Stimulated activated CD8-positive, alpha-beta memory T cell treated with anti-CD3 and anti-CD28 coated beads, Interleukin-15, amount 100 ng/mL, for 4 hours (primary cell): ENCODE results near the gene HIBCH.
"Not testable (repeated sequence)": the region's sequence is repeated elsewhere in the genome, so short reads cannot be mapped to it uniquely, and the experiment has no call there.

Source experiments
- DNase-seq, 2 donors: peaks; one replicate each; pipeline ENCODE4 v3.0.0-alpha.2; 2020; ENCODE audit warnings: low read depth in 2 of 2

Gene HIBCH

GRCh38 chr2:190342611-190343010, 23.0 kb upstream of the HIBCH start:
- DNase-seq: no peak

DNA sequence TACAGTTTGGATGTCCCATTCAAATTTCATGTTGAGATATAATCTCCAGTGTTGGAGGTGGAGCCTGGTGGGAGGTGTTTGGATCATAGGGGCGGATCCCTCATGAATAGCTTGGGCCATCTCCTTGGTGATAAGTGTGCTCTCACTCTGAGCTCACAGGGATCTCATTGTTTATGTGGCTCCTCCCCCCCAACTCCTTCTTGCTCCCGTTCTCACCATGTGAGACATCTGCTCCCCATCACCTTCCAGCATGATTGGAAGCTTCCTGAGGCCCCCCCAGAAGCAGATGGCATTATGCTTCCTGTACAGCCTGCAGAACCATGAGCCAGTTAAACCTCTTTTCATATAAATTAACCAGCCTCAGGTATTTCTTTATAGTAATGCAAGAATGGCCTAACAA, 20.7 kb upstream of the HIBCH start:
- DNase-seq: no peak

GRCh38 chr2:190339394-190339793, 19.8 kb upstream of the HIBCH start:
- no peak for DNase-seq

DNA sequence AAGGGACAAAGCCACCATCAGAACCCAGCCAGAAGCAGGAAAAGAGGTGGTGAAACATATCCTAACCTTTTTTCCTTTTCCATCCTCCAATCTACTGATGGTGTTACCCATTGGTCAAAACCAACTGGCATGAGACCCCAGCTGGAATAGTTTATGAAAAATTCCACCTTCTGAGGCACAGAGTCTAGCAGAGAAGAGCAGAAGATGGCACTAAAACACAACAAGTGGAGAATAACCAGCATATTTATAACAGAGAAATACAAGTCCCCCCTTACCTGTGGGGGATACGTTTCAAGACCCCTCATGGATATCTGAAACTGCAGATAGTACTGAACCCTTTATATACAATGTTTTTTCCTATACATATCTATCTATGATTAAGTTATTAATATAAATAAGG, 18.8 kb upstream of the HIBCH start:
- no peak for DNase-seq

- DNase-seq: no peak
These were observed 16.8 kb upstream of the HIBCH start for GRCh38 chr2:190336420-190336819.

GRCh38 chr2:190335584-190335983, 16.0 kb upstream of the HIBCH start:
- DNase-seq: not testable (repeated sequence)

- no peak for DNase-seq
These were observed 15.6 kb upstream of the HIBCH start for GRCh38 chr2:190335225-190335559.

DNA sequence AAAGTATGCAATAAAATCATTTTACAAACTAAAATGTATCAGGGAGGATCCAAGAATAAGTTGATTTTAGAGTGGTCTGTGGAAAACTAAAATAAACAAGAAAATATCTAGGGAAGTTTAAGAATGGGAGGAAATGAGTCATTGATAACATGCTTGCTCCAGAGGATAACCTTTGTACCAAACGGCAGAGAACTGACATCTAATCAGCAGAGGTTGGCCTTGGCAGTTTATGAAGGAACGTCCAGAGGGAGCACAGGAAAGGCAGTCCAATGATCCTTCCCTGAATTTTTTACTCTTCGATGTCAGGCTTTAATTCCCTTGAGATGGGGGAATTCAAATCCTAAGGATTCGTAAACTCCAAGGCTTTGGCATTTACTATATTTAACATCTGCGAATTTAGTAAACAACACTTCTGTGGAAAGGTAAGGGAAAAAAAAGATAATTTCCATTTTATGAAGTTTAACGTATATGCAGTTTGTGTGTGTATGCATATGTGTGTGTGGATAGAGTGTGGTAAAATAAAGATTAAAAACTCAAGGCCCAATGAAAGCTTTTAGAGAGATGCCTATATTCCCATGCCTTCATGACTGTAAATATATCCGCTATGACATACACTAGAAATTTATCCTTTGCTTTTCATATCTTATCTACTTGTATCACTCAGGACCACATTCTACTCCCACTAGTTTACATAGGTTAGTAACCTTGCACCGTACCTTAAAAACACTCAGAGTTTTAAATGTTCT, 15.0 kb upstream of the HIBCH start:
- no peak for DNase-seq

DNA sequence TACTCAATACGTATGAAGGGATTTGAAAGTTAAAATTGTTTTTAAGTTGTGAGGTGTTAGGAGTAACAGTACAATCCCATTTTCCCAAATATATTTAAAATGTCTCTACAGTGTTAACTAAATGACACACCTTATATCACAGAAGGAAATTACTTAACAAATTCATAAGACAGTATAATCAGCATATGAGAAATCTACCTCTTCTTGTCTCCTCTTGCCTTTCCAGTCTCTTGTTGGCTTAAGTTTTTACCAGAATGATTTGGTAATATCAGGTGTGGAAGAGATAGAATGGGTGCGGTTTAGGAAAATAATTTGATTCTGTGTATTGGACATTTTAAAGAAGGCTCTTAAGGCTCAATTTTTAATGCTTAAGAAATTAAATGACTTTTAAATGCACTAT, 14.3 kb upstream of the HIBCH start:
- DNase-seq: no peak

GRCh38 chr2:190333395-190333794, 13.8 kb upstream of the HIBCH start:
- DNase-seq: no peak

DNA sequence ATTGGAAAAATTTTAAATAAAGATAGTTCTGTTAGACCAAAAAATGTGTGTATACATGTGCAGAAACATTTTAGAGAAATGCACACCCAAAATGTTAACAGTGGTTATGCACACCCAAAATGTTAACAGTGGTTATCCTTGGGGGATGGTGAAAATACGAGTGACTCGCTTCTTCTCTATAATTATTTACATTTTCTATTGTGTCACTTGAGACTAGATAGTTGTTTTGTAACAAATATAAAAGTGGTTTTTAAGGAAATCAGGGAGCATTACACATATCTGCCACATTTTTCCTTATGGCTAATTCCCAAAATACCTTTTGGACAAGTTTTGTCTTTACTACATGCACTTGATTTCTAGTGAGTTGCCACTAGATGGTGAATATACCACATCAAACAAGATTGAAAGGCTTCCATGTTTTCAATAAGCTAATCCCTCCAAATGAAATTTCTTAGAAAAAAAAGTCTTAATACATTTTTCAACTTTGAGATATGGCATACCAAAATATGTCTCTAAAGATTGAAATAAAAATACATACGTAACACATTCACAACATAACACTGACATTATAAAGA, 9.0 kb upstream of the HIBCH start:
- no peak for DNase-seq

GRCh38 chr2:190327867-190328572, 8.4 kb upstream of the HIBCH start:
- no peak for DNase-seq

GRCh38 chr2:190325588-190325987, 6.0 kb upstream of the HIBCH start:
- DNase-seq: no peak

GRCh38 chr2:190323406-190323805, 3.8 kb upstream of the HIBCH start:
- no peak for DNase-seq

GRCh38 chr2:190320696-190321095, 1.1 kb upstream of the HIBCH start:
- DNase-seq: no peak

- DNase-seq: no peak
These were observed 583 bp downstream of the HIBCH start for GRCh38 chr2:190318931-190319554.

- DNase-seq: no peak
These were observed 1.1 kb downstream of the HIBCH start for GRCh38 chr2:190318514-190318913.

GRCh38 chr2:190315273-190315672, 4.4 kb downstream of the HIBCH start:
- no peak for DNase-seq

- no peak for DNase-seq
These were observed 5.7 kb downstream of the HIBCH start for GRCh38 chr2:190313880-190314279.

- not testable (repeated sequence) for DNase-seq
These were observed 7.0 kb downstream of the HIBCH start for GRCh38 chr2:190312635-190313025.

DNA sequence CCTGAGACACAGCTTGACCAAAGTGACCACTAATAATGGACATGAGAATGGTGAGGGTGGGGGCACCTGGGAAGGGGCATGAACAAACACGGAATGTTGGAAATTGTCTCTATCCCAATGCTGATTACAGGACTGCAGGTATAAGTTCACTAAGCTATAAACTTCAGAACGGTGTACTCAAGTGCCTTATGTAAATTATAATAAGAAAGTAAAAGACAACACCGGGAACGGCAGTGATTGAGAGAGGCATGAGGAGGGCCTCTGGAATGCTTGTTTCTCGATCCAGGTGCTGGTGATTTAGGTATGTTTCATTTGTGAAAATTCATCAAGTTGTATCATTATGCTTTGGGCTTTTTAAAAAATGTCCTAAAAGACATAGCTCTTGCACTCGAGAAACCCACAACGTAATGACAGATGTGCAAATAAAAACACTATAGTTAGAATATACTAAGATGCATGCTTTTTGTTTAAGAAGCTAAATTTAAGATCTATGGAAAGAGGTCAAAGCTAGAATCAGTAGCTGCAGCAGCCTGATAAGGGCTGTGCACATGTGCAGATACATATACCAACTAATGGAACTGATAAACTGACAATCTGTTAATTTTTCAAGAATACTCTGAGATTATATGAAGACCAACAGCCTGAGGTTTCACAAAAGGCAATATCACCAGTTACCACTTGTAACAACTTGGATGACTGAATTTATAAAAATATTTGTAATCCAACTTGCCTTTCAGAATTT, 7.6 kb downstream of the HIBCH start:
- DNase-seq: no peak

DNA sequence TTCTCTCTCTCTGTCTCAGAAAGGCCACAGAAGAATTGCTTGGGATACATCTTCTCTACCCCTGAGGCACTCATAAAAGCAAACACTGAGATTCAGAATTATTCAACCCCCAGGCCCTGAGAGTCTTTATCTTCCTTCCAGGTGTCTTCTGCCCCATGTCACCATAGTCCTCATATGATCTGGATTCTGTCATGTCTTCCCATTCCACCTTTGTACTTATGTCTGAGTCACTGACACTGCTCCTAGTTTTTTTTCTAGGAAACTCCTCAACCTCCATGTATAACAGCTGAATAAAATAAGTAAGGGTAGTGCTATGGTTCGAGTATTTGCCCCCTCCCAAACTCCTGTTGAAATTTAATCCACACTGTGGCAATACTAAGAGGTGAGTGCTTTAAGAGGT, 11.6 kb downstream of the HIBCH start:
- DNase-seq: no peak
